ENCODE results near the gene IRF8.

Gene IRF8

DNA sequence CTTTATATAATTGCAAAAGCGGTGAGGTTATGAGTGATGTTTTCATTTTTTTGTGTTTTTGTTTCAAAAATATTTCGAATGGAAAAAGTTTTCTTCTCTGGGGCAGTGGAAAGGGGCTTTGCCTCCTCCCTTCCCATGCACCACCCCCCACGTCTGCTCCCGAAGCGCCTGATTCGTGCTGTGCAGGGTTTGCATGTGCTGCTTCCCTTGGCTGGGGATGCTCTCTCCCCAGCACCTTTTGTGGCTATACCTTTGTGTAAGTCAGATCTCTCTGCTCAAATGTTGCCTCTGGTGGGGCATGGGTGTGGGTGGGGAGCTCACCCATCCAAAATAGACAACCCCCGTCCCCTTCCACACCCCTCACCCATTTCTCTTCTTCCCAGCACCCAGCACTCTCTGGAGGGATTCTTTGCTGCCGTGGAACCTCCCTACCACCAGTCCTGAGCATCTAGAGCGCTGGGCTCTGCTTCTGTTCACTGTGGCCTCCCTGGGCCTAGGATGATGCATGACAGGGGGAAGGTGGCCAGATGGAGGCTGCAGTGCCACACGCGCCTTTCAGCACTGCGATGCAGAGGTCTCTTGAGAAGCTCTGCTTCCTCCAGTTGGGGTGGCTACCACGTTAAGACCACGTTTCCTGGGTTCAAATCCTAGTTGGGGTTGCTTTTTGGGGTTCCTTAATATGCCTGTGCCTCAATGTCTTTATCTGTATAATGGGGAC lies 71.2 kb downstream of the IRF8 start:
- no peaks in the 10 kb centered on the region for H3K4me1 ChIP-seq
- no peak for DNase-seq

DNA sequence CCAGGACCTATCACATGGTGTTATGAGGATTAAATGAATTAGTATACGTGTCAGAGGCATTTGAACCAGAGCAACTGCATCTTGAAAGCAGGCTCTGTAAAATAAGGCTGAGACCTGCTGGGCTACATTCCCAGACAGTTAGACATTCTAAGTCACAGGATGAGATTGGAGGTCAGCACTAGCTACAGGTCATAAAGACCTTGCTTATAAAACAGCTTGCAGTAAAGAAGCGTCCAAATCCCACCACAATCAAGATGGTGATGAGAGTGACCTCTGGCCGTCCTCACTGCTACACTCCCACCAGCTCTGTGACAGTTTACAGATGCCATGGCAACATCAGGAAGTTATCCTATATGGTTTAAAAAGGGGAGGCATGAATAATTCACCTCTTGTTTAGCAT lies 71.8 kb downstream of the IRF8 start:
- no peak for DNase-seq
- Histone ChIP-seq H3K9me3 (no peaks in the 10 kb centered on the region; the same call in 1 of the 2 replicates), H3K27me3 (peaks cover 31% of the 10 kb centered on the region), H3K36me3 (no peaks in the 10 kb centered on the region), H3K4me3 (ENCODE audit: low read depth, low read length) (no peak overlapping the region), H3K4me1 (no peaks in the 10 kb centered on the region)
- TF ChIP-seq, protein P1, sequence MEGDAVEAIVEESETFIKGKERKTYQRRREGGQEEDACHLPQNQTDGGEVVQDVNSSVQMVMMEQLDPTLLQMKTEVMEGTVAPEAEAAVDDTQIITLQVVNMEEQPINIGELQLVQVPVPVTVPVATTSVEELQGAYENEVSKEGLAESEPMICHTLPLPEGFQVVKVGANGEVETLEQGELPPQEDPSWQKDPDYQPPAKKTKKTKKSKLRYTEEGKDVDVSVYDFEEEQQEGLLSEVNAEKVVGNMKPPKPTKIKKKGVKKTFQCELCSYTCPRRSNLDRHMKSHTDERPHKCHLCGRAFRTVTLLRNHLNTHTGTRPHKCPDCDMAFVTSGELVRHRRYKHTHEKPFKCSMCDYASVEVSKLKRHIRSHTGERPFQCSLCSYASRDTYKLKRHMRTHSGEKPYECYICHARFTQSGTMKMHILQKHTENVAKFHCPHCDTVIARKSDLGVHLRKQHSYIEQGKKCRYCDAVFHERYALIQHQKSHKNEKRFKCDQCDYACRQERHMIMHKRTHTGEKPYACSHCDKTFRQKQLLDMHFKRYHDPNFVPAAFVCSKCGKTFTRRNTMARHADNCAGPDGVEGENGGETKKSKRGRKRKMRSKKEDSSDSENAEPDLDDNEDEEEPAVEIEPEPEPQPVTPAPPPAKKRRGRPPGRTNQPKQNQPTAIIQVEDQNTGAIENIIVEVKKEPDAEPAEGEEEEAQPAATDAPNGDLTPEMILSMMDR (IDR thresholded peaks at IDR 0.05; ENCODE audit: low read depth, low read length) = no peak

More for the DNA sequence above, 71.2 kb downstream of the IRF8 start:
- no peaks in the 10 kb centered on the region for H3K36me3 ChIP-seq
- no peaks in the 10 kb centered on the region; the same call in 1 of the 2 replicates for H3K9me3 ChIP-seq
- no peak overlapping the region for H3K4me3 ChIP-seq (ENCODE audit: low read depth, low read length)
- H3K27me3 ChIP-seq = peaks cover 31% of the 10 kb centered on the region
- TF ChIP-seq, protein P1 (IDR thresholded peaks at IDR 0.05; ENCODE audit: low read depth, low read length) = no peak
